SU-DHL-6 (cell line): ENCODE results near the gene MPND.

ENCODE experiments used
- H2AFZ ChIP-seq: fragments of 200-600 bp; sonication (generic); 2 replicates; pipeline ENCODE4 v1.6.1; 2014; ENCODE audit warnings: low read depth, mild to moderate bottlenecking, moderate library complexity, mixed read lengths, antibody characterized with exemption, low read length; ENCODE audit not compliant: severe bottlenecking
- H3F3A ChIP-seq: fragments of 200-600 bp; shearing (Covaris generic); 2 replicates; pipeline ENCODE4 v1.6.0; 2016; ENCODE audit warnings: antibody characterized with exemption, mild to moderate bottlenecking; ENCODE audit not compliant: insufficient read depth
- H3K27ac ChIP-seq: fragments of 200-600 bp; sonication (generic); 2 replicates; pipeline ENCODE4 v1.5.1; 2016; ENCODE audit warnings: low read depth, mild to moderate bottlenecking, low read length, moderate library complexity, mixed read lengths
- H3K27me3 ChIP-seq: fragments of 200-600 bp; sonication (generic), shearing (Covaris generic); 2 replicates; pipeline ENCODE4 v1.6.0; 2014; ENCODE audit warnings: mild to moderate bottlenecking, low read length
- H3K36me3 ChIP-seq: fragments of 200-600 bp; sonication (generic); 2 replicates; pipeline ENCODE4 v1.6.1; 2014; ENCODE audit warnings: mild to moderate bottlenecking, low read length, mixed read lengths
- H3K4me2 ChIP-seq: fragments of 300-600, 200-600 bp; shearing (Covaris generic), sonication (generic); 2 replicates; pipeline ENCODE4 v1.6.0; 2014; ENCODE audit warnings: low read length, low read depth, mild to moderate bottlenecking; ENCODE audit not compliant: poor library complexity, severe bottlenecking
- H3K4me3 ChIP-seq: fragments of 200-600 bp; sonication (generic); 2 replicates; pipeline ENCODE4 v1.5.1; 2014; ENCODE audit warnings: antibody characterized with exemption, low read length, mild to moderate bottlenecking, mixed read lengths; ENCODE audit not compliant: insufficient read depth, poor library complexity, severe bottlenecking
- H3K79me2 ChIP-seq: fragments of 200-600 bp; sonication (generic); 2 replicates; pipeline ENCODE4 v1.6.1; 2014; ENCODE audit warnings: mild to moderate bottlenecking, low read length, moderate library complexity; ENCODE audit not compliant: insufficient read depth
- H3K9ac ChIP-seq: fragments of 200-600 bp; sonication (generic); 2 replicates; pipeline ENCODE4 v1.7.0; 2014; ENCODE audit warnings: mild to moderate bottlenecking, low read length
- H3K9me2 ChIP-seq: fragments of 200-600 bp; sonication (generic); replicated peaks from 2 replicates; pipeline ENCODE4 v1.6.1; 2014; ENCODE audit warnings: low read length; ENCODE audit not compliant: insufficient read depth
- H3K9me3 ChIP-seq: fragments of 200-600 bp; sonication (generic); 2 replicates; pipeline ENCODE4 v1.6.1; 2014; ENCODE audit warnings: low read length, mixed read lengths; ENCODE audit not compliant: insufficient read depth
- H4K20me1 ChIP-seq: fragments of 200-600 bp; sonication (generic); 2 replicates; pipeline ENCODE4 v1.6.1; 2014; ENCODE audit warnings: low read depth, mild to moderate bottlenecking, antibody characterized with exemption, low read length, moderate library complexity, mixed read lengths
- EZH2phosphoT487 ChIP-seq: fragments of 200-600 bp; sonication (generic), shearing (Covaris generic); conservative IDR thresholded peaks from 2 replicates; pipeline ENCODE4 v1.6.1; 2018; ENCODE audit warnings: mild to moderate bottlenecking, antibody characterized with exemption, low read length, moderate library complexity, mixed read lengths
- TF ChIP-seq, protein P1 (sequence below): fragments of 200-600 bp; sonication (generic); IDR thresholded peaks from one replicate; pipeline ENCODE4 v1.5.1; 2017; ENCODE audit warnings: antibody characterized with exemption, mild to moderate bottlenecking, low read length, moderate library complexity; ENCODE audit not compliant: insufficient read depth, poor library complexity, severe bottlenecking

Gene MPND

GRCh38 chr19:4365791-4366665 lies 22.7 kb downstream of the MPND start:
- Histone ChIP-seq H4K20me1 (no peaks in the 10 kb centered on the region), H3F3A (peaks cover 21% of the 10 kb centered on the region), H3K27me3 (no peaks in the 10 kb centered on the region), H3K36me3 (no peaks in the 10 kb centered on the region), H3K79me2 (peaks cover 9% of the 10 kb centered on the region), H3K27ac (no peak overlapping the region), H3K9me3 (no peaks in the 10 kb centered on the region), H3K4me3 (no peak overlapping the region), H2AFZ (no peak overlapping the region), H3K9me2 (no peaks in the 10 kb centered on the region), H3K9ac (no peak overlapping the region), H3K4me2 (no peak overlapping the region)
- TF ChIP-seq EZH2phosphoT487: no peak
- TF ChIP-seq, protein P1, sequence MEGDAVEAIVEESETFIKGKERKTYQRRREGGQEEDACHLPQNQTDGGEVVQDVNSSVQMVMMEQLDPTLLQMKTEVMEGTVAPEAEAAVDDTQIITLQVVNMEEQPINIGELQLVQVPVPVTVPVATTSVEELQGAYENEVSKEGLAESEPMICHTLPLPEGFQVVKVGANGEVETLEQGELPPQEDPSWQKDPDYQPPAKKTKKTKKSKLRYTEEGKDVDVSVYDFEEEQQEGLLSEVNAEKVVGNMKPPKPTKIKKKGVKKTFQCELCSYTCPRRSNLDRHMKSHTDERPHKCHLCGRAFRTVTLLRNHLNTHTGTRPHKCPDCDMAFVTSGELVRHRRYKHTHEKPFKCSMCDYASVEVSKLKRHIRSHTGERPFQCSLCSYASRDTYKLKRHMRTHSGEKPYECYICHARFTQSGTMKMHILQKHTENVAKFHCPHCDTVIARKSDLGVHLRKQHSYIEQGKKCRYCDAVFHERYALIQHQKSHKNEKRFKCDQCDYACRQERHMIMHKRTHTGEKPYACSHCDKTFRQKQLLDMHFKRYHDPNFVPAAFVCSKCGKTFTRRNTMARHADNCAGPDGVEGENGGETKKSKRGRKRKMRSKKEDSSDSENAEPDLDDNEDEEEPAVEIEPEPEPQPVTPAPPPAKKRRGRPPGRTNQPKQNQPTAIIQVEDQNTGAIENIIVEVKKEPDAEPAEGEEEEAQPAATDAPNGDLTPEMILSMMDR: no peak

DNA sequence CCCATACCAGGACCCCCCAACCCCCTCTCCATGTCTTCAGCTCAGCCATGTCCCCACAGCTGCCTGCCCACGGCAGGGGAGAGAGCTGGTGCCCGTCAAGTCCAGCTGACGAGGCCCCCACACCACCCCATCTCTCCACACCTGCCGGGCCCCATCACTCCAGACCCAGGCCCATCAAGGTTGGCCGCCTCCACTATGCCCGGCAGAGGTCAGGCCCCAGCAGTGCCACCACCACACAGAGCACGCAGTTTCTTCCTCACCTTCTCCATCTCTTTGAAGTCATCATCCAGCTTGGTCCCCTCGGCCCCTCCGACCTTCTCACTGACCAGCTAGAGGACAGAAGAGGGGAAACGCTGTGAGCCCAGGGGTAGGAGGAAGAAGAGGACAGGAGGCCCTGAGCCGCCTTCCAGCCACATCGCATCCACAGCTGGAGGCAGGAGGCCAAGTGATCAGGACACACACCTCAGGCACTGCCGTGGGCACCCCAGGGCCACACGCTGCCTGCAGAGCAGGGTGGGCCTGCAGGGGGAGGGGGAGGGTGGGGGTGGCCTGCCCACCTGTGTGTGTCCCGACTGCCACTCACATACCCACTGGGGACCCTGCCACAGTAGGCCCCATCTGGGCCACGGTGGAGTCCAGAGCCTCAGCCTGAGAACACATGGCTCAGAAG lies 23.4 kb downstream of the MPND start:
- no peaks in the 10 kb centered on the region for H3K9me3 ChIP-seq
- H3K36me3 ChIP-seq: no peaks in the 10 kb centered on the region
- H3F3A ChIP-seq: peaks cover 21% of the 10 kb centered on the region
- H3K9me2 ChIP-seq: no peaks in the 10 kb centered on the region
- no peaks in the 10 kb centered on the region for H4K20me1 ChIP-seq
- H3K27me3 ChIP-seq: no peaks in the 10 kb centered on the region
- no peak overlapping the region for H3K9ac ChIP-seq
- TF ChIP-seq, protein P1: no peak
- no peak for TF ChIP-seq EZH2phosphoT487
- peaks cover 15% of the 10 kb centered on the region for H3K79me2 ChIP-seq
- H3K4me2 ChIP-seq: no peak overlapping the region
- no peak overlapping the region for H3K27ac ChIP-seq
- no peak overlapping the region for H2AFZ ChIP-seq
- no peak overlapping the region for H3K4me3 ChIP-seq

DNA sequence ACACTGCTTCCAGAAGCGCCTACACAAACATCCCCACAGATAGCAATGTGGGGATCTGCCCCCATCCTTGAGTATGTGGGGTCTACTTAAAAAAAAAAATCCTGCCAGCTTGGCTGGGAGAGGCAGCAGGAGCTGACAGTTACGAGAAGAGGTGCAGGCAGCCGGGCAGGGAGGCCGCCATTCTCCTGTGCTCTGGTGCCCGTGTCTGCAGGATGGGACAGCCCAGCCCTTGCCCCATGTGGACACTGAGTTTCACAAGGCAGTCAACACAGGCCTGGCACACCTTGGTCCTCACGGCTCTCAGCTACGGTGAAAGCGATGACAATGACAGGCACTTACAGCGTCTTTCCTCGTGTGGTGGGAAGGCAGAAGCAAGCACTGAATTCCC lies 24.0 kb downstream of the MPND start:
- H3K4me2 ChIP-seq: no peak overlapping the region
- H3K4me3 ChIP-seq: no peak overlapping the region
- TF ChIP-seq, protein P1: no peak
- no peak for TF ChIP-seq EZH2phosphoT487
- H3K9me3 ChIP-seq: no peaks in the 10 kb centered on the region
- H4K20me1 ChIP-seq: no peaks in the 10 kb centered on the region
- no peaks in the 10 kb centered on the region for H3K36me3 ChIP-seq
- peaks cover 21% of the 10 kb centered on the region for H3K79me2 ChIP-seq
- no peak overlapping the region for H3K27ac ChIP-seq
- peaks cover 21% of the 10 kb centered on the region for H3F3A ChIP-seq
- no peaks in the 10 kb centered on the region for H3K27me3 ChIP-seq
- H3K9me2 ChIP-seq: no peaks in the 10 kb centered on the region
- no peak overlapping the region for H3K9ac ChIP-seq
- H2AFZ ChIP-seq: no peak overlapping the region
